ENCODE data around the gene MAFG.

Gene MAFG

GRCh38 chr17:81890447-81891302 is 36.9 kb downstream of the MAFG start:
- no peak for DNase-seq

- DNase-seq: no peak
These were observed 37.9 kb downstream of the MAFG start for GRCh38 chr17:81889602-81890001.

- DNase-seq: no peak
These were observed 38.4 kb downstream of the MAFG start for GRCh38 chr17:81888988-81889595.

- DNase-seq: no peak
These were observed 39.2 kb downstream of the MAFG start for GRCh38 chr17:81888105-81888987.

GRCh38 chr17:81885869-81886548 is 41.5 kb downstream of the MAFG start:
- DNase-seq: no peak

GRCh38 chr17:81885454-81885853 is 42.1 kb downstream of the MAFG start:
- DNase-seq: no peak

GRCh38 chr17:81884968-81885367 is 42.6 kb downstream of the MAFG start:
- DNase-seq: no peak

- DNase-seq: no peak
These were observed 43.0 kb downstream of the MAFG start for GRCh38 chr17:81884520-81884919.

GRCh38 chr17:81879121-81879520 is 48.4 kb downstream of the MAFG start:
- no peak for DNase-seq

GRCh38 chr17:81878294-81878693 is 49.2 kb downstream of the MAFG start:
- no peak for DNase-seq

- no peak for DNase-seq
These were observed 50.0 kb downstream of the MAFG start for GRCh38 chr17:81877569-81877968.

GRCh38 chr17:81871387-81872230 is 55.9 kb downstream of the MAFG start:
- peak; percentile 89 for DNase-seq

- no peak for DNase-seq
These were observed 56.6 kb downstream of the MAFG start, which contains the start of gene ARHGDIA for GRCh38 chr17:81870981-81871386. Gene ARHGDIA, minus strand, starts transcription at chr17:81871337. Its CDS starts 1,407 bp downstream, at chr17:81869930.

GRCh38 chr17:81870131-81870980 is 57.2 kb downstream of the MAFG start:
- peak; percentile 57 for DNase-seq

GRCh38 chr17:81869221-81870130 is 58.1 kb downstream of the MAFG start:
- no peak for DNase-seq

- DNase-seq: no peak
These were observed 58.8 kb downstream of the MAFG start for GRCh38 chr17:81868674-81869220.
